ENCODE results near the gene DEPDC1B. TPM values are rescaled to one million over a fixed set of nuclear protein-coding genes. Genes with fewer than 3 reads are reported as not detected.
"Not testable (repeated sequence)": the region's sequence is repeated elsewhere in the genome, so short reads cannot be mapped to it uniquely, and the experiment has no call there.

The DEPDC1B gene
- total RNA-seq, 2 experiments from 2014 or later: 49.1 to 50.8 TPM

DNA sequence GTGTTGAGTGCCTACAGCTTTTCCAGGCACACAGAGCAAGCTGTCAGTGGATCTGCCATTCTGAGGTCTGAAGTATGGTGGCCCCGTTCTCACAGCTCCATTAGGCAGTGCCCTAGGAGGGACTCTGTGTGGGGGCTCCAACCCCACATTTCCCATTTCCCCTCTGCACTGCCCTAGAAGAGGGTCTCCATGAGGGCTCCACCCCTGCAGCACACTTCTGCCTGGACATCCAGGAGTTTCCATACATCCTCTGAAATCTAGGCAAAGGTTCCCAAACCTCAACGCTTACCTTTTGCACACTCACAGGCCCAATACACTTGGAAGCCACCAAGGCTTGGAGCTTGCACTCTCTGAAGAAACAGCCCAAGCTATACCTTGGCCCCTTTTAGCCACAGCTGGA lies 131.3 kb downstream of the DEPDC1B start:
- ChIA-PET CTCF (no interaction called here), POLR2A (no interaction called here)
- no peak for DNase-seq
- no peaks in the 10 kb centered on the region for H3K4me1 Mint-ChIP-seq (ENCODE audit: low read depth)
- no peak overlapping the region for H3K4me3 Mint-ChIP-seq
- H3K36me3 Mint-ChIP-seq (ENCODE audit: low read depth): no peaks in the 10 kb centered on the region
- no peak for ATAC-seq
- no peaks in the 10 kb centered on the region for H3K27me3 Mint-ChIP-seq (ENCODE audit: low read depth)
- H3K9me3 Mint-ChIP-seq (ENCODE audit: insufficient read depth): peaks cover 3% of the 10 kb centered on the region
- H3K27ac Mint-ChIP-seq: no peak overlapping the region

DNA sequence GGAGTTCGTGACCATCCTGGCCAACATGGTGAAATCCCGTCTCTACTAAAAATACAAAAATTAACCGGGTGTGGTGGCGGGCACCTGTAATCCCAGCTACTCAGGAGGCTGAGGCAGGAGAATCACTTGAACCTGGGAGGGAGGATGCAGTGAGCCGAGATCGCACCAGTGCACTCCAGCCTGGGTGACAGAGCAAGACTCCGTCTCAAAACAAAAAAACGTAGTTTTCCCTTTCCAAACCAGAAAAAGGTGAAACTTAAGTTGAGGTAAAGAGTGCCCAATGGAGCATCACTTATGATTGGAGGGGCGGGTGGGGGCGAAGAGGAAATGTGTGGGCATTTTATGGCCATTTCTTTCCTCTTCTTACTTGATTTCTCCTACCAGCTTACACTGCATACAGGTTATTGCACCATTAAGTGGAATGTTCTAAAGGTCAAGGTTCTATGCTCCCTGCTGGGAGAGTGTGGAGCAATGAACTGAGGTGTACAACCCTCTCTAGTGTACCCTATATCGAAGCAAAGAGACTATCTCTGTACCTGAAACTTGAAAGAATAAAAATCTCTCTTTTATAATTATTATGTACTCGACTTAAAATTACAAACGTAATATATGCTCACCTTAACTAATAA lies 136.2 kb downstream of the DEPDC1B start:
- Mint-ChIP-seq H3K36me3 (ENCODE audit: low read depth) (no peaks in the 10 kb centered on the region), H3K9me3 (ENCODE audit: insufficient read depth) (no peaks in the 10 kb centered on the region), H3K4me1 (ENCODE audit: low read depth) (no peaks in the 10 kb centered on the region), H3K27me3 (ENCODE audit: low read depth) (no peaks in the 10 kb centered on the region), H3K27ac (no peak overlapping the region), H3K4me3 (no peak overlapping the region)
- CTCF ChIA-PET: no interaction called here
- DNase-seq: no peak
- no peak for ATAC-seq
- POLR2A ChIA-PET: no interaction called here

DNA sequence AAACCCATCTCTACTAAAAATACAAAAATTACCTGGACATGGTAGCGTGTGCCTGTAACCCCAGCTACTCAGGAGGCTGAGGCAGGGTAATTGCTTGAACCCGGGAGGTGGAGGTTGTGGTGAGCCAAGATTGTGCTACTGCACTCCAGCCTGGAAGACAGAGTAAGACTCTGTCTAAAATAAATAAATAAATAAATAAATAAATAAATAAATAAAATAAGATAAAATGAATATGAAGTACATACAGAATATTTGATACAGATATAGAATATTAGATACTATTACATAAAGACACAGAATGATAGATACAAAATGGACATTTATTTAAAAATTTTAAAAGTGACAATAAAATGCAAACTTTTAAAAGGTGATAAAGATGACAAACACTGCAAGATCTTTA lies 146.7 kb downstream of the DEPDC1B start:
- H3K4me1 Mint-ChIP-seq (ENCODE audit: low read depth); H3K4me3 Mint-ChIP-seq; H3K9me3 Mint-ChIP-seq (ENCODE audit: insufficient read depth); ATAC-seq; H3K36me3 Mint-ChIP-seq (ENCODE audit: low read depth); CTCF ChIA-PET; H3K27me3 Mint-ChIP-seq (ENCODE audit: low read depth); DNase-seq; POLR2A ChIA-PET; H3K27ac Mint-ChIP-seq: not testable (repeated sequence)

DNA sequence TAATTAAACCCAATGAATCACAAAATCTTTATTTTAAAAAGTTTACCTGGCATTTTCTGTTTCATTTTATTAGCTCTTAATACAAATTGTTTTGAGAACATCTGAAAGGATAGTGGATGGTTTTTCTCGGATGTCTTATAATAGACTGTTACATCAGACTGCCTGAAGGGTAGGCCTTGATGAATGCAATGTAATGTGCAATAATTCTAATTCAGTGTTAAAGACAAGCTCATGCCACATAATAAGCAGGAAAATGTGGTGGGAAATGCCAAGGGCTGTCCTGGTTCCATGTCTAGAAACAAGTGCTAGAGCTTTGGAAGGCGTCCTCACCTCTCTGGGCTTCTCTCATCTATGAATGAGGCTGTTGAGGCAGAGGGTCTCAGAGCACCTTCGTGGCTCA lies 148.1 kb downstream of the DEPDC1B start:
- ChIA-PET CTCF (no interaction called here), POLR2A (no interaction called here)
- no peak for DNase-seq
- no peaks in the 10 kb centered on the region for H3K4me1 Mint-ChIP-seq (ENCODE audit: low read depth)
- no peak overlapping the region for H3K4me3 Mint-ChIP-seq
- no peaks in the 10 kb centered on the region for H3K9me3 Mint-ChIP-seq (ENCODE audit: insufficient read depth)
- H3K36me3 Mint-ChIP-seq (ENCODE audit: low read depth): no peaks in the 10 kb centered on the region
- H3K27ac Mint-ChIP-seq: no peak overlapping the region
- no peaks in the 10 kb centered on the region for H3K27me3 Mint-ChIP-seq (ENCODE audit: low read depth)
- ATAC-seq: no peak

DNA sequence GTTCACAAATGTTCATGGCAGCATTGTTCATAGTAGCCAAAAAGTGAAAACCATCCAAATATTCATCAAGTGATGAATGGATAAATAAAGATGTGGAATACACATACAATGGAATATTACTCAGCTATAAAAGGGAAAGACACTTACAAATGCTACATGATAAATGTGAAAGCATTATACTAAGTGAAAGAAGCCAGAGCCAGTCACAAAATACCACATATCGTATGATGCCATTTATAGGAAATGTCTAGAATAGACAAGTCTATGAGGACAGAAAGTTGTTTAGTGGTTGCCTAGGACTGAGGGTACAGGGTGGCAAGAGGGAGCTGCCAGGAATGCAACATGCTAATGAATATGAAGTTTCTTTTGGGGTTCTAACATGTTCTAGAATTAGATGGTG lies 148.7 kb downstream of the DEPDC1B start:
- no peaks in the 10 kb centered on the region for H3K27me3 Mint-ChIP-seq (ENCODE audit: low read depth)
- ChIA-PET CTCF (no interaction called here), POLR2A (no interaction called here)
- no peaks in the 10 kb centered on the region for H3K36me3 Mint-ChIP-seq (ENCODE audit: low read depth)
- ATAC-seq (no peak), DNase-seq (no peak)
- H3K27ac Mint-ChIP-seq: no peak overlapping the region
- H3K4me1 Mint-ChIP-seq (ENCODE audit: low read depth): no peaks in the 10 kb centered on the region
- no peaks in the 10 kb centered on the region for H3K9me3 Mint-ChIP-seq (ENCODE audit: insufficient read depth)
- no peak overlapping the region for H3K4me3 Mint-ChIP-seq

DNA sequence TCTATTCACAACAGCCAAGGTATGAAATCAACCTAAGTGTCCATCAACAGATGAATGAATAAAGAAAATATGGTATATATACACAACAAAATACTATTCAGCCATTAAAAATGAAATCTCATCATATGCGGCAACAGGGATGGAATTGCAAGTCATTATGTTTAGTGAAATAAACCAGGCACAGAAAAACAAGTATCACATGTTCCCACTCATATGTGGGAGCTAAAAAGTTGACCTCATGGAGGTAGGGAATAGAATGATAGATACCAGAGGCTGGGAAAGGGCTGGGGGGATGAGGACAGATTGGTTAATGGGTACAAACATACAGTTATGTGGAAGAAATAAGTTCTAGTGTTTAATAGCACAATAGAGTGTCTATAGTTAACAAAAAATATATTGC lies 149.7 kb downstream of the DEPDC1B start:
- Mint-ChIP-seq H3K36me3 (ENCODE audit: low read depth) (no peaks in the 10 kb centered on the region), H3K27me3 (ENCODE audit: low read depth) (no peaks in the 10 kb centered on the region), H3K4me3 (no peak overlapping the region), H3K4me1 (ENCODE audit: low read depth) (no peaks in the 10 kb centered on the region), H3K27ac (no peak overlapping the region), H3K9me3 (ENCODE audit: insufficient read depth) (no peaks in the 10 kb centered on the region)
- CTCF ChIA-PET: no interaction called here
- ATAC-seq (no peak), DNase-seq (no peak)
- POLR2A ChIA-PET: no interaction called here

DNA sequence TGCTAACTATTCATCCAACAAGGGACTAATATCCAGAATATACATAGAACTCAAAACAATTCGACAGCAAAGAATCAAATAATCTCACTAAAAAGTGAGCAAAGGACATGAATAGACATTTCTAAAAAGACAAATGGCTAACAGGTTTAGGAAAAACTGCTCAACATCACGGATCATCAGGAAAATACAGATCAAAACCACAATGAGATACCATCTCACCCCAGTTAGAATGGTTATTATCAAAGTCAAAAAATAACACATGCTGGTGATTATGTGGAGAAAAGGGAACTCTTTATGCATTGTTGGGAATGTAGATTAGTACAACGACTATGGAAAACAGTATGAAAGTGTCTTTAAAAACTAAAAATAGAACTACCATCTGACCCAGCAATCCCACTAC lies 150.1 kb downstream of the DEPDC1B start:
- ChIA-PET POLR2A (no interaction called here), CTCF (no interaction called here)
- H3K36me3 Mint-ChIP-seq (ENCODE audit: low read depth): no peaks in the 10 kb centered on the region
- no peaks in the 10 kb centered on the region for H3K9me3 Mint-ChIP-seq (ENCODE audit: insufficient read depth)
- ATAC-seq (no peak), DNase-seq (no peak)
- no peaks in the 10 kb centered on the region for H3K4me1 Mint-ChIP-seq (ENCODE audit: low read depth)
- H3K27ac Mint-ChIP-seq: no peak overlapping the region
- H3K4me3 Mint-ChIP-seq: no peak overlapping the region
- no peaks in the 10 kb centered on the region for H3K27me3 Mint-ChIP-seq (ENCODE audit: low read depth)

Other genes with a start within 250 kb of the DEPDC1B start
- under 1 TPM; 0.26 to 0.34 TPM for gene ELOVL7, start 144.1 kb upstream of the DEPDC1B start, total RNA-seq
- 1 to 10 TPM; 7.6 to 9.8 TPM for gene ERCC8, start 244.9 kb upstream of the DEPDC1B start, total RNA-seq
- 10 to 100 TPM; 17.1 to 21.4 TPM for gene NDUFAF2, start 245.0 kb upstream of the DEPDC1B start, total RNA-seq